ENCODE results near the gene PHACTR1. TPM values are rescaled to one million over a fixed set of nuclear protein-coding genes. Genes with fewer than 3 reads are reported as not detected.
"Not testable (repeated sequence)": the region's sequence is repeated elsewhere in the genome, so short reads cannot be mapped to it uniquely, and the experiment has no call there.

Gene PHACTR1
- total RNA-seq, 1 donor from 2014 or later: 2.5 TPM

DNA sequence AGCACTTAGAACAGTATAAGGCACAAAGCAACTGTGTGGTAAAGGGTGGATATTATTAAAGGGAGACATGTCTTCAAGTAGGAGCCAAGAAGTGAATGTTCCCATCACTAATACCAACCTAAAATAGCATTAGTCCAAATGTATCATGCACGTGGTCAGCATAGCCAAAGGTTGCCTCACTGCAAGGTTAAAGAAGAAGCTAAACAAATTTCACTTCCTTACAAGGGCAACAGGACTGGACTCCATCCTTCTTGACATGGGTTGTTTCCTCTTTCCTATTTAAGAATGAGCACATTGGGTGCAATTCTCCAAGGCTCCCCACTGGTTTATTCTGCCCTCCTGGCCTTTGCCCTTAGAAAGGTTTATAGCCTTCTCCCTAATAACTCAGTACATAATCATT is 186.7 kb downstream of the PHACTR1 start:
- no peak for DNase-seq

DNA sequence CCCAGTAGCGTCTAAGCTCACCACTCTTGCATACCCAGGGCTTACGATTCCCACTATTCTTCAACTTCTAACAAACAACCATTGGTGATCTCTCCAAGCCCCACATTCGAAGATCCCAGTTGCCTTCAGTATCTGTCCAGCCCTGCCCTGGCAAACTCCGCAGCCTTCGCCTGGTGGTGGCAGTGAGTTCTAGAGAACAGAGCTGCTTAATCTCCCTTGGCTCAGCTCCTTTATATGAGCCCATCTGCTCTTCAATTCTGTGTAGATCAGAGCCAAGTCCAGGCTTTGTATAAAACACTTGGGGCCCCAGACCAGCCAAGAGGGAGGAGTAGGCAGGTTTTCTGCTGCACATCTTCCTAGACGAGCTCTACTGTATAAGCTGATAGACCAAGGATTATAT is 193.3 kb downstream of the PHACTR1 start:
- DNase-seq: peak; percentile 77

DNA sequence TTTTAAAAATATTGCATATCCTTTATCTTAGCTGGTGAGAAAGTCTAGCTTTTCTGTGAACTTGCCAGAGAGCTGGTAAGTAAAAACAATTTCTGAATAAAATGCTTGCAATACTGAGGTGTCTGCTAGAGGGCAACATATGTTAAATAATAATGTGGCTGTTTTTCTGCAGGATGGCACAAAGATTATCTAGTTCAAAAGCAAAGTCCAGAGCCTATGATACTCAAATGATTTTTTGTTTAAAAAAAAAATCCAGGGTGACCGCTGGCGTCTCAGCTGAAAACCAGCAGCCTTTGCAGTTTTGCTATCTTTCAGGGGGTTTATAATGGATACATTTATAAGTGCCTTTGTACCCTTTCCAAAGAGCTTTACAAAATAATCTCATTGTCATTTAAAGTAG is 194.9 kb downstream of the PHACTR1 start:
- DNase-seq: peak; percentile 66

DNA sequence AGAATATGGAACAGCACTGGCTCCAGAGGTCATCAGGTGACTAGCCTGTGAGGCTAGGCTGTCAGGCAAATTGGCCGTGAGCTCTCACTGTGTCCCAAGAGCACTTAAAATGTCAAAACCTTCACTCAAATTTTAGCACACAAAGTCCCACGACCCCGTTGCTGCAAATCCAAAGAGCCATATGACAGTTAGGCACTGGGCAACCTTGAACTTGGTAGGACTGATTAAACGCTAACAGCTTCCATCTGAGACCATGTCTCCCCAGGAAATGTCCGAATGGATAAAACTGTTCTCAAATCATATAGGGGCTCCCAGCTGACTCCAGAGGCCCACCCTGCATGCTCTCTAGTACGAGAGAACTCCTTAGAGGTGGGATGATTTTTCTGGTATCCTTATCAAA is 196.6 kb downstream of the PHACTR1 start:
- DNase-seq: no peak

DNA sequence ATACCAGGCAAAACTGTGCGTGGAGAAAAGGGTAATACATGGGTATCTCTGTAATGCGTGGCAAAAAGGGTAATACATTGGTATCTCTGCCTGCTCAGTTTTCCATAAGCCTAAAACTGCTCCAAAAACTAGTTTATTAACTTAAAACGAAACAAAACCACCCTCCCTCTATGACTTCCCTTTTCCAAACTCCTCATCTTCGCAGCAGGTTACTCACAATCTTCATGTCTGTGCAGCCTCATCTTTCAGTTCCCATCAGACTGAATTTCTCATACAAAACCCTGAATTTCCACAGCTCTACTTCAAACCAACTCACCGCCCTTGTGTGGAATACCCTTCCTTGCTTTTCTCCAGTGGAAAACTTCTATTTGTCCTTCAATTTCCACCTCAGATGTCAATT is 199.4 kb downstream of the PHACTR1 start:
- no peak for DNase-seq

DNA sequence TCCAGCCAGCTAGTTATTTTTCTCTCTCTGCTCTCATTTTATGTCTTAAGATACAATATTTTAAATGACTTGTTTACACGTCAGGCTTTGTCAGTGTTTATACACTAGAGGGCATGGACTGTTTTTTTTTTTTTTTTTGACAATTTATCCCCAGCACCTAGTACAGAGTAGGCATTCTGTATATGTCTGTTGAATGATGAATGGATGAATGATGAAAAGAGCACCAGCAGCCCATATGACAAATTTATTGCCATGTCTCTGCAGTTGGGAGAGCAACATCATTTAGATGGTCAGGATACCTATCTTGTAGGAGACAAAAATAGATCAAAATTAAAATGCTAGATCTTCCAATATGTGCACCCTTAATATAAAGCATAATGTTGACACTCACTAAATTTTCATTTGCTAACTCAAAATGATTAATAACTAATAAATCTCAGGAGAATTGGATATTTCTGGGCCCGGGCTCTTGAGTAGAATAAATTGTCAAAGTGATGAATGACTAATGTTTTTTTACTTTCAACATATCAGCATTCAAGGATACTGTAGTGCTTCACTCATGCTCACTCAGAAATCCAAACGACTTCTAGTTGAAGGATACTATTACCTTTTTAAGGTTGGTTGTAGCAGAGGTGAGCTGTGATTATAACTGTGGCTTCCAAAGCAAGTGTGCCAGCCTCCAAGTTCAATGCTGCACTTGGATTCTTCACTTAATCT is 200.0 kb downstream of the PHACTR1 start:
- no peak for DNase-seq

DNA sequence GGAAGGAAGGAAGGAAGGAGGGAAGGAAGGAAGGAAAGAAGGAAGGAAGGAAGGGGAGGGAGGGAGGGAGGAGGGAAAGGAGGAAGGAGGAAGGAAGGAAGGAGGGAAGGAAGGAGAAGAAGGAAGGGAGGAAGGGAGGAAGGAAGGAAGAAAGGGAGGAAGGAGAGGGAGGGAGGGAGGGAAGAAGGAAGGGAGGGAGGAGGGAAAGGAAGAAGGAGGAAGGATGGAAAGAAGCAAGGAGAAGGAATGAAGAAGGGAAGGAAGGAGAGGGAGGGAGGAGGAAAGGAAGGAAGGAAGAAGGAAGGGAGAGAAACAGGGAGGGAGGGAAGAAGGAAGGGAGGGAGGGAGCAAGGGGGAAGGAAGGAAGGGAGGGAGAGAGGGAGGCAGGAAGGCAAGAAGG is 204.9 kb downstream of the PHACTR1 start:
- DNase-seq: no peak

DNA sequence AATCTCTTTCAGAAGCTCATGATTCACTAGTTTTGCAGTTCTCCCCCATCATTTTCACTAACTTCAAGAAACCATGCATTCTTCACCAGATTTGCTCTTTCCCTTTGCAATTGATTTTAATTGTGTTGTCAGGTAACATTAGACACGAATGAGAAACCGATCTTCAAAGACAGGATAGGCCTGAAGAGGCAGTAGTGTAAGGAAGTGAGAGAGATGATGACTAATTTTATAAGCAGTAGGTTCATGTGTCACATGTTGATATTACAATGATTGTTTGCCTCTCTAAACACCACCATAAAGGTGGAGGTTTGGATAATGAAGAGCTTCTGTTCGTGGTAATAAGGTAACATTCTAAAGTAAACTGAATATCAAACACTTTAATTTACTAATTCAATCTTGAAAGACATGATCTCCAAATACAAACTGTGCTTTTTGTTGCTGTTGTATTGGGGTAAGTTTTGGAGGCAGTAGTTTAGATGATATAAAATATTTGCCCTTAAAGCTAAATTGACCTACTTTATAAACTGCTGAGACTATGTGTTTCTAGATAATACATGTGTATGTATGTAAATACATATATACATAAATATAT is 207.2 kb downstream of the PHACTR1 start:
- no peak for DNase-seq

DNA sequence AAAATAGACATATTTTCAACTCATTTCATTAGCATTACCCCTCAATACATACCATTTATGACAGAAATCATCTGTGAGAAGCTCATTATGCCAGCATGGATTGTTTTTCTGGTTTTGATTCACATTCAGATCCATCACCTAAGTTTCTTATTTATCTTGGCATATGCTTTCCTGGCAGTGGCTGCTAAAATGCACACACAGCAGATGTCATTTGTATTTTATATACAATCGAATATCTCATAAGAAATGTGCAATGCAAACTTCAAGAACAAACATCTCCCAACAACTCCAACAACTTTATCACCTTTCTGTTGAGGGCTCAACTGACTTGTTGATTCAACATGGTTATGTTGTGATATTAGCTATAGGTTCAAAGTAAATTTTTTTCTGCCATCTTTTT is 208.3 kb downstream of the PHACTR1 start:
- no peak for DNase-seq

DNA sequence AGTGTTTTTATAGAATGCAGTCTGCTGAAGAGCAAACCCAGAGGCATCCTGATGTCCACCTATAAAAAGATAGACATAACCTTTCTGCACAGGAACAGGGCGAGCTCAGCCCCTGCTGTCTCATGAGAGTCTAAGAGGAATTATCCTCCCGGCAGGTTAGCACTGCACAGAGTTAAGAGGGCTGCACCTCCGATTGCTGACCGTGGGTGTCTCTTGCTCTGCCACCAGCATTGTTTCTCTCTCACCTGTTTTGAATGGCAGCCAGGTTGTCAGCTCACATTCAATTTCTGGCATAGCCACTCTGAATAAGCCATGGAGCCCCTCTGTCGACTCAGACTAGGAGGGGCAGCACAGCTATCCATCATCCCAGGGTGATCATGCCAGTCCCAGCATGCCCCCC is 211.2 kb downstream of the PHACTR1 start:
- DNase-seq: no peak

DNA sequence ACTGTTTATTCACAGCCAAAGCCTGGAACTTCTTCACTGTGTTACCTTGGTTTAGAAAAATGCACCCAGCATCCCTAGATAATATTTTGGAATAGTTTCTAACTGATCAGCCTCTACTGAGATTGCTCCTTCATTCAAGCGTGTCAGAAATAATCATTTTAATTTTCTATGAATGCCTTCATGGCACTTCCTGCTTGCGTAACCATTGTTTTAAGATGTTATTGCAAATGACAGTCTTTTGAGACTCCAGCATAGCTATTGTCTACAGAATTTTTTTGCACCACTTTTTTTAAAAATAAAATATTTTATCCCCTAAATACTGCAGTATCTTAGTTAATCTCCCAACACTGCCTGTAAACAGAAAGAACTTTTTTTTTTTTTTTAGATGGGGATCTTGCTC is 213.1 kb downstream of the PHACTR1 start:
- no peak for DNase-seq

DNA sequence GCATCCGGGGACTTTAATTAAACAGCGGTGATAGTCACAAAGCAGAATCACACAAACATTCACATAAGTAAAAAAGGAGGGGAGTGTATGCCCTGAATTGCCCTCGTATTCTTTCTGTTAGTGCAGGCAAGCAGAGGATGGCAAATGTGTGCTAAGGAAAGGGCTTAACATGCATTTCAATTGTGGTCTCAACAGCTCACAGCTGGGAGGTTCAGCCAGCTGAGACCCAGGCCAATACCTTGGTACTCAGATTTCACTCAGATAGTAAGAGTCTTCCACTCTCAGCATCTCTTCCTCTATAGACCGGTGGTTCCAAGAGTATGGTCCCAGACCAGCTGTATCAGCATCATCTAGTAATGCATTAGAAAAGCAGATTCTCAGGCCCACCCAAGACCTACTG is 215.1 kb downstream of the PHACTR1 start:
- DNase-seq: no peak

DNA sequence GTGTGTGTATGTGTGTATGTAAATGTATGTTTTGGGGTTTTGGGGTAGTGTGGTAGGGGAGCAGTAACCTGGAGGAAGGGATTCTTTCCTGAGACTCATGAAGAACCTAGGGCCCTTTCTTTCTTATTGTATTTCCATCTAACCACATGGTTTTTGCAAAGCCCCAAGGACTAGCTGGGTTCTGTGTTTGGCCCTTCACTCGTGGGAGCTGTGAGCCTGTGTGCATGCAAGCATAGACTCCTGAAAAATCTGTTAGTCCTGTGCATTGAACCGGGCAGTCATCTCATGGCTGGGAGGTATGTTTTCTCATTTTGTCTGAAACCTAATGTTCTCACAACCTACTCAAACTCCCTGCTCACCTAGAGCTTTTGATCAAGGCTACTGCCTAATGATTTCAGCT is 219.1 kb downstream of the PHACTR1 start:
- DNase-seq: no peak

DNA sequence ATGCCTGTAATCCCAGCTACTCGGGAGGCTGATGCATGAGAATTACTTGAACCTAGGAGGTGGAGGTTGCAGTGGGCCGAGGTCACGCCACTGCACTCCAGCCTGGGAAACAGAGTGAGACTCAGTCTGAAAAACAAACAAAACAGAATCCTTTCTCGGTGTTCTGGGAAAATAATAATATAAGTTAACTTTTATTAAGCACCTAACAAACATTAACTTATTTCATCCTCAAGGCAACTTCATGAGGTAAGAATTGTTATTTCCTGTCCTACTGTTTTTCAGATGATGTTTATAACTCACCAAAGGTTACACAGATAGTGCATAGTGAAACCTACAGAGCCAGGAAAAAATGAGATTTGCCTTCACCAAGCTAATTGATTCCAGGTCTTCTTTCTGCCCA is 221.4 kb downstream of the PHACTR1 start:
- no peak for DNase-seq

DNA sequence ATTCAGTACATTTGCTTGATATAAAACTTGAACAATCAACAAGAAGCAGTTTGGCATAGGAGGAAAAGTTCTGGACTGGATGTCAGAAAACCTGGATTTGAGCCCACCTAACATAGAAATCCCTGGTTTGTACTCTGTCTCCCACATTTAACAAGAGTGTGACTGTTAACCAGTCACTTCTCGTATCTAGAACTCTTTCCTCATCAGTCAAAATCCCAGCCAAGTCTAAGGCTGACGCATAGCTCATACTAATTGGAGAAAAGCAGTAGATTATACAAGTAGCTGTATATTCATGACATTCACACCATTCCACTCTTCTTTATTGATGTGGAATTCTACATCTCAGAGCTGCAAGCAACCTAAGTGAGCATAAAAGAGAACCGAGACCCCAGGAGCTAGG is 222.7 kb downstream of the PHACTR1 start:
- DNase-seq: no peak

DNA sequence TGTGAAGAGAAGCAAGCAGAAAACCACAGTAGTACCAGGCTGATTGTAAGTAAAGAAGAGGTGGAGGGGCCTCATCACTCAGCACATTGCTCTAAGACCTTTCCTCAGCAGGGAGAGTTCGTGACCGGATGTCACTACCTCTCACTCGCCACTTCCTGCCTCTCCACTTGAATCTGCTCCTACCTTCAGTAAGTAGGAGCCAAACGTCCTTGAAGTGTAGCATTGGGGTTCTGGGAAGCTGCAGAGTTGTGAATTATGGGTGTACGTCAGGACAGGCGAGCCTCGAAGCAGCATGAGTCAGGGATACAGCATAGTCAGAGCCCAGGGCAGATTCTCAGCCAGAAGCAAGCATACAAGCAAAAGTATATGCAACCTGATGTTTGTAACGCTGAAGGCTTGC is 224.9 kb downstream of the PHACTR1 start:
- DNase-seq: no peak

DNA sequence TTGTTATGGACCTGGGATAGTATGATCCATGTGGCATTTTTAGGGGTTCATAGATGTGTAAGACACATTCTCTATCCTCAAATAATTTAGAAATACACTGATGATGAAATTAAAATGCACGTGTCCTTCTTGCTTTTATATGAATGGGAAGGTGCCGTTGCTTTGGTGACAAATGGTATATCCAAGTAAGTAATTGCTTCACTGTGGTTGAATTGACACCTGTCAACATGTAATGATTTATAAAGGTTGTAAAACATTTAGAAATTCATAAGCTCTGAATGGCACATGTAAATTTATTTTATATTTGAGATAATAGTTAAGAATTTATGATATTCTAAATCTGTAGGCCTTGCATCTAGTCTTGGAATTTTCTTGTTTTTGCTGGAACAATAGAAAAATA is 227.0 kb downstream of the PHACTR1 start:
- no peak for DNase-seq

DNA sequence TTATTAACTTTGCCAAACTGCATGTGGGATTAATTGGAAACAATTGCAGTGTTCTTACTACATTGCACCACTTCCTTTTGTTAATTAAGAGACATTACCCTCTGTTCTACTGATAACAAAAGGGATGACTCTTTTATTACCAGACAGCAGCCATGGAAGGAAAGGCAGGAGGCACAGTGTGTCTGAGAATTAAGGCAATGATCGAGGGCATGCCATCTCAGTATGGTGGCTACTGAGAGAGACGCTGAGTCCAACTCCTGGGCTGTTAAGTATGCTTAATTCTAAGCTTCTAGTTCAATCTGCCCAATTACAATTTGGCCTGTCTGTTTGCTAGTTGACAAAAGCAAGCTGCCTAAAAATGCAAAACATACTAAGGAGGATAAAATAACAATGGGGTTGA is 227.4 kb downstream of the PHACTR1 start:
- DNase-seq: no peak

DNA sequence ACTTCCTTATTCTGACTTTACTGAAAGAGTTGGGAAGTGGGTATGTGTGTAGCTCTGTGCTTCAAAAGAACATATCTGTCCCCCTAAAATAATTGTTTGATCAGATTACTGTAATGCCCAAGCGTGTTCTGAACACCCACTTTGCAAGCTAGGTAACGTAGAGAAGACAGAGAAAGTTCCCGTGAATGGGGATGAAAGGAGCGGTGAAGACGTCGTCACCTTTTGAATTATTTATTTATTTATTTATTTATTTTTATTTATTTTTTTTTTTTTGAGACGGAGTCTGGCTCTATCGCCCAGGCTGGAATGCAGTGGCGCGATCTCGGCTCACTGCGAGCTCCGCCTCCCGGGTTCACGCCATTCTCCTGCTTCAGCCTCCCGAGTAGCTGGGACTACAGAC is 228.0 kb downstream of the PHACTR1 start:
- not testable (repeated sequence) for DNase-seq

DNA sequence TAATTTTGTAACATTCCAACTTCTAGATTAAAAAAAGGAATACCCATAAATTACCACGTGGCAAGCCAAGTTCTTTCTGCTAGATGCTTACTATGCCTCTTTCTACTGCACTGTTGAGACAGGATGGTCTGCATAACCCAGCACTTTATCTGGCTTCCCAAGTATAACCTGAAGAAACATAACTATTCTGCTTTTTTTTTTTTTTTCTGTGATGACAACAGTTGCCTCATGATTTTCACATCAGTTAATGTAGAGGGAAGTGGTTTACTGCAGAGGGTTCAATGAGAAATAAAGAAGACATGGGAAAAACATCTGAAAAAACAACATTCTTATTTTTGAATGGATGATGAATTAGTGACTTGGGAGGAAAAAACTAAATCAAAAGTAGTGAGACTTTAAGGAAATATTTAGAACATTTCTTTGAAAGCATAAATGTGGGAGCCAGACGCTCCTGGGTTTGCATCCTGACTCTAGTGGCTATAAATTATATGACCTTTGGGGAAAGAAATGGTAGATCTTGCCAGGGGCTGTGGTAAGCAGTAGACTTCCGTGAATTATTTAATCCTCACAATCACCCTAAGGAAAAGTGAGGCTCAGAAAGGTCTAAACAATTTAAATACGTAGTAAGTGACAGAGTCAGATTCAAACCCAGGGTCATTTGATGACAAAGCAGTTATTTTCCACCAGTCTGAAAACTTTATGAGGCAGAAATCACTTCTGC is 230.7 kb downstream of the PHACTR1 start:
- DNase-seq: no peak

DNA sequence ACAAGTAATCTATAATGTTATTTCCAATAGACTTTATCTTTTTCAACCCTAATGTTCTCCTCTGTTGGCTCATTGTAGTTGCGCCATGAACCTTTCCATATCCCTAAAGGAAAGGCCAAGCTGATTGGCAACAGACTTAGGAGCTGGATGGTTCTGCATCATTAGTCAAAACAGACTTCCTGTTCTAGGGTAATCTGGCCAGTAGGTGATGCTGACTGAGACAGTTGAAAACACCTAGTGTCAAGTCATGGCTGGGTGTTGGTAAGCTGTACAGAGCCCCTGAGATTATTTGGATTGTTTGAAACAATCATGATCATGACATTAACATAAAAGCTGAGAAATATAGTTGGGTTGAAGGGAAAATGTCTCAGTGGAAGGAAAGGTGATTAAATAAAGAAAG is 231.4 kb downstream of the PHACTR1 start:
- no peak for DNase-seq

DNA sequence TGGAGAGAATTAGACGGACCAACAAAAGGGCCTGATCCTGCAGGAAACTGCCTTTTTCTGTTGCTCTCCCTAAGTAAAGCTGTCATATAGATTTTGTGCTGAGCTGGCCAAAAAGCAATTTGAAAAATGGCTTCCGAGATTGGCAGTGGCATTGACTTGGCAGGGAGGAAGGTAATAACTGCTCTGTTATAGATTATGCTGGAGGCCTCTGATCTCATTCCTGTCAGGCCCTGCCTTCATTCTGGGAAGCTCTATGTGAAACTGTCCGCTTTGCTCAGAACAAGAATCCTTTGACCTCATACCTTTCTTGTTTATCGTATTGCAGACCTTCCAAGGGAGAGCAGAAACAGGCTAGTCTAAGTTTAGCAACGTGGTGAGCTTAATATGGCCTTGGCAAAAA is 234.4 kb downstream of the PHACTR1 start:
- peak; percentile 38 for DNase-seq

DNA sequence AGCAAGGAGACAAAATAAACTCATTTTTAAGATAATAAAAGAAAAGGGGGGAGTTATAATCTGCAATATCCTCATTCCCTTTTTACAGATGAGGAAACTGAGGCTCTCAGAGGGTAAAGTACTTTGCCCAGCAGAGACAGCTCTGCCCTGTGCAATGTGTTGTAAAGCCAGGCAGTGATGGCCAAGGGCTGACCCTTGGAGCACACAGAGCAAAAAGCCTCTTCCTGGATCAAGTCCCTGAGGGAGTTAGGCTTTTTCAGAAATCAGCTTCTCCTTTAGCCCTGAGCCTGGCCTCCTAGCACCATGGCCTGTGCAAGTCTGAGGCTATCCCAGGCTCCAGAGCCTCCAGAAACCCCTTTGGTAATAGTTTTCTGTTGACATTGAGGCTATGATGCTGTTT is 234.8 kb downstream of the PHACTR1 start:
- no peak for DNase-seq

DNA sequence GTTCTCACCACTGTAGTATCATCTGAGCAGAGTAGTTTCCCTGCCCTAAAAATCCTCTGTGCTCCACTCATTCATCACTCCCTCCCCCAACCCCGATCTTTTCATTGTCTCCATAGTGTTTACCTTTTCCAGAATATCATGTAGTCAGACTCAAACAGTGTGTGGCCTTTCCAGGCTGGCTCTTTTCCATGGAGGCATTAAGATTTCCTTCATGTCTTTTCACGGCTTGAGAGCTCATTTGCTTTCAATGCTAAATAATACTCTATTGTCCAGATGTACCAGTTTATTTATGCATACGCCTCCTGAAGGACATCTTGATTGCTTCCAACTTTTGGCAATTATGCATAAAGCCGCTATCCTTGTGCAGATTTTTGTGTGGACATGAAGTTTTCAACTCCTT is 235.8 kb downstream of the PHACTR1 start:
- peak; percentile 75 for DNase-seq

Measured in tongue (tissue), 2 donors.